MM.1S (cell line): ENCODE measurements around the gene TTLL9.

Experiments used
- DNase-seq: peaks from one replicate; pipeline ENCODE4 v3.0.0-alpha.2; 2015
- H2AFZ ChIP-seq: fragments of 300-600 bp; sonication (generic); 2 replicates; pipeline ENCODE4 v1.6.0; 2016; ENCODE audit warnings: antibody characterized with exemption, low read length
- H3F3A ChIP-seq: fragments of 300-600 bp; sonication (generic); 2 replicates; pipeline ENCODE4 v1.6.1; 2016; ENCODE audit warnings: mild to moderate bottlenecking, antibody characterized with exemption, low read length, moderate library complexity, mixed read lengths; ENCODE audit not compliant: insufficient read depth
- H3K27ac ChIP-seq: fragments of 300-600 bp; sonication (generic); 2 replicates; pipeline ENCODE4 v1.5.1; 2016; ENCODE audit warnings: mild to moderate bottlenecking, low read length
- H3K27me3 ChIP-seq: fragments of 300-600 bp; sonication (generic); replicated peaks from 2 replicates; pipeline ENCODE4 v1.6.0; 2016; ENCODE audit warnings: low read length; ENCODE audit not compliant: insufficient read depth
- H3K36me3 ChIP-seq: fragments of 300-600 bp; sonication (generic); replicated peaks from 2 replicates; pipeline ENCODE4 v1.6.1; 2016; ENCODE audit warnings: mild to moderate bottlenecking, low read length, mixed read lengths; ENCODE audit not compliant: insufficient read depth
- H3K4me1 ChIP-seq: fragments of 300-600 bp; sonication (generic); 2 replicates; pipeline ENCODE4 v1.6.1; 2016; ENCODE audit warnings: low read length, mixed read lengths
- H3K4me2 ChIP-seq: fragments of 300-600 bp; sonication (generic); 2 replicates; pipeline ENCODE4 v1.6.0; 2016; ENCODE audit warnings: low read depth, low read length
- H3K4me3 ChIP-seq: fragments of 300-600 bp; sonication (generic); 2 replicates; pipeline ENCODE4 v1.5.1; 2016; ENCODE audit warnings: low read length, mixed read lengths
- H3K79me2 ChIP-seq: fragments of 300-600 bp; sonication (generic); 2 replicates; pipeline ENCODE4 v1.6.1; 2016; ENCODE audit warnings: mixed run types, low read length, mixed read lengths
- H3K9ac ChIP-seq: fragments of 300-600 bp; sonication (generic); 2 replicates; pipeline ENCODE4 v1.6.1; 2016; ENCODE audit warnings: low read length, mixed read lengths
- H3K9me2 ChIP-seq: fragments of 300-600 bp; sonication (generic); replicated peaks from 2 replicates; pipeline ENCODE4 v1.6.1; 2016; ENCODE audit warnings: mild to moderate bottlenecking, low read length, mixed read lengths; ENCODE audit not compliant: insufficient read depth
- H3K9me3 ChIP-seq: fragments of 300-600 bp; sonication (generic); replicated peaks from 2 replicates; pipeline ENCODE4 v1.6.1; 2016; ENCODE audit warnings: mild to moderate bottlenecking, low read length, mixed read lengths; ENCODE audit not compliant: insufficient read depth
- H4K20me1 ChIP-seq: fragments of 300-600 bp; sonication (generic); 2 replicates; pipeline ENCODE4 v1.6.1; 2016; ENCODE audit warnings: mild to moderate bottlenecking, low read length, moderate library complexity, mixed read lengths; ENCODE audit not compliant: insufficient read depth
- CTCF ChIP-seq: fragments of 300-600 bp; sonication (generic); IDR thresholded peaks from 2 replicates; pipeline ENCODE4 v1.5.1; 2016; ENCODE audit warnings: antibody characterized with exemption, low read length, mixed read lengths
- EZH2 ChIP-seq: fragments of 300-600 bp; sonication (generic); optimal IDR thresholded peaks from 2 replicates; pipeline ENCODE3; 2017; ENCODE audit warnings: low read depth, mild to moderate bottlenecking, antibody characterized with exemption, low read length, mixed read lengths
- EZH2phosphoT487 ChIP-seq: fragments of 300-600 bp; sonication (generic); IDR thresholded peaks from 2 replicates; pipeline ENCODE4 v1.6.1; 2018; ENCODE audit warnings: antibody characterized with exemption, low read length

The TTLL9 gene

GRCh38 chr20:31909253-31910070 is 39.0 kb downstream of the TTLL9 start:
- H3K79me2 ChIP-seq, result no peaks in the 10 kb centered on the region
- H3K4me3 ChIP-seq, result no peak overlapping the region
- H3K27ac ChIP-seq, result no peak overlapping the region
- DNase-seq, result no peak
- no peak for TF ChIP-seq CTCF
- TF ChIP-seq EZH2, result no peak
- no peak for TF ChIP-seq EZH2phosphoT487
- H4K20me1 ChIP-seq, result no peaks in the 10 kb centered on the region
- H3K9me2 ChIP-seq, result no peaks in the 10 kb centered on the region
- no peak overlapping the region for H2AFZ ChIP-seq
- H3K9ac ChIP-seq, result no peak overlapping the region
- peaks cover 11% of the 10 kb centered on the region for H3K27me3 ChIP-seq
- H3K9me3 ChIP-seq, result no peaks in the 10 kb centered on the region
- H3F3A ChIP-seq, result no peaks in the 10 kb centered on the region
- no peaks in the 10 kb centered on the region for H3K36me3 ChIP-seq
- H3K4me2 ChIP-seq, result no peak overlapping the region
- H3K4me1 ChIP-seq, result no peaks in the 10 kb centered on the region

GRCh38 chr20:31910071-31910803 is 39.8 kb downstream of the TTLL9 start:
- Histone ChIP-seq H3K9me2 (no peaks in the 10 kb centered on the region), H3K4me1 (no peaks in the 10 kb centered on the region), H4K20me1 (no peaks in the 10 kb centered on the region), H3K79me2 (no peaks in the 10 kb centered on the region), H3K4me3 (no peak overlapping the region), H3K4me2 (no peak overlapping the region), H3K9me3 (no peaks in the 10 kb centered on the region), H3F3A (no peaks in the 10 kb centered on the region), H2AFZ (no peak overlapping the region), H3K27ac (no peak overlapping the region), H3K9ac (no peak overlapping the region), H3K27me3 (peaks cover 11% of the 10 kb centered on the region), H3K36me3 (no peaks in the 10 kb centered on the region)
- no peak for DNase-seq
- TF ChIP-seq EZH2phosphoT487 (no peak), EZH2 (no peak), CTCF (no peak)

- no peaks in the 10 kb centered on the region for H3K4me1 ChIP-seq
- H3K9ac ChIP-seq, result no peak overlapping the region
- no peak overlapping the region for H3K27ac ChIP-seq
- no peak overlapping the region for H3K4me2 ChIP-seq
- H3F3A ChIP-seq, result no peaks in the 10 kb centered on the region
- H3K4me3 ChIP-seq, result no peak overlapping the region
- no peaks in the 10 kb centered on the region for H3K9me3 ChIP-seq
- H3K36me3 ChIP-seq, result no peaks in the 10 kb centered on the region
- no peak overlapping the region for H2AFZ ChIP-seq
- DNase-seq, result no peak
- H3K27me3 ChIP-seq, result peaks cover 24% of the 10 kb centered on the region
- H4K20me1 ChIP-seq, result no peaks in the 10 kb centered on the region
- H3K9me2 ChIP-seq, result no peaks in the 10 kb centered on the region
- TF ChIP-seq CTCF (no peak), EZH2 (no peak), EZH2phosphoT487 (no peak)
- H3K79me2 ChIP-seq, result no peaks in the 10 kb centered on the region
Measured at GRCh38 chr20:31913431-31914157, 43.2 kb downstream of the TTLL9 start.
